HG02571 (cell line): Measurements from ENCODE around the gene WHAMM.
A peak's percentile ranks its signal among the peaks of the same experiment; 100 is the strongest.
"Not testable (repeated sequence)": the region's sequence is repeated elsewhere in the genome, so short reads cannot be mapped to it uniquely, and the experiment has no call there.

ENCODE experiments used
- ATAC-seq: cut with Tn5 transposase; IDR thresholded peaks from one replicate; pipeline ENCODE4 v1.9.1; 2021; ENCODE audit warnings: mild to moderate bottlenecking, moderate library complexity; ENCODE audit not compliant: unreplicated experiment

The WHAMM gene

GRCh38 chr15:82799183-82799841 lies 10.1 kb upstream of the WHAMM start:
- ATAC-seq: no peak

- ATAC-seq: no peak
Observed at GRCh38 chr15:82802497-82802896, 6.9 kb upstream of the WHAMM start.

GRCh38 chr15:82803793-82804574 lies 5.4 kb upstream of the WHAMM start:
- ATAC-seq: no peak

GRCh38 chr15:82804575-82804949 lies 4.9 kb upstream of the WHAMM start:
- no peak for ATAC-seq

GRCh38 chr15:82805994-82806406 lies 3.4 kb upstream of the WHAMM start, which contains the start of gene FSD2:
FSD2 (minus strand) TSS chr15:82806069; CDS start chr15:82787390, 18,679 bp downstream.
- ATAC-seq: peak; percentile 34

- no peak for ATAC-seq
Observed at GRCh38 chr15:82807920-82808633, 1.4 kb upstream of the WHAMM start.

- no peak for ATAC-seq
Observed at GRCh38 chr15:82808634-82809041, 790 bp upstream of the WHAMM start.

- ATAC-seq: peak; percentile 22
Observed at GRCh38 chr15:82810061-82810889, 847 bp downstream of the WHAMM start.

GRCh38 chr15:82810890-82811426 lies 1.5 kb downstream of the WHAMM start:
- ATAC-seq: no peak

GRCh38 chr15:82812994-82813393 lies 3.6 kb downstream of the WHAMM start:
- no peak for ATAC-seq

- no peak for ATAC-seq
Observed at GRCh38 chr15:82820128-82820527, 10.7 kb downstream of the WHAMM start.

- ATAC-seq: not testable (repeated sequence)
Observed at GRCh38 chr15:82821396-82821795, 12.0 kb downstream of the WHAMM start.

- not testable (repeated sequence) for ATAC-seq
Observed at GRCh38 chr15:82821851-82822250, 12.4 kb downstream of the WHAMM start.

GRCh38 chr15:82823049-82823448 lies 13.6 kb downstream of the WHAMM start:
- no peak for ATAC-seq

GRCh38 chr15:82828075-82828474 lies 18.6 kb downstream of the WHAMM start:
- no peak for ATAC-seq

GRCh38 chr15:82829234-82829633 lies 19.8 kb downstream of the WHAMM start:
- no peak for ATAC-seq

GRCh38 chr15:82830427-82831173 lies 21.2 kb downstream of the WHAMM start:
- no peak for ATAC-seq

GRCh38 chr15:82831894-82832600 lies 22.6 kb downstream of the WHAMM start:
- no peak for ATAC-seq
